Activated CD4-positive, alpha-beta T cell treated with anti-CD3 and anti-CD28 coated beads, Interleukin-2, Interleukin-4, amounts not matched to agents 100 ng/mL and 50 ng/mL, durations not matched to agents 16 hours and 8 hours (primary cell): ENCODE measurements around the gene SERTM1.

Experiments
- DNase-seq: peaks from one replicate; pipeline ENCODE4 v3.0.0-alpha.2; 2020; ENCODE audit warnings: low spot score

The SERTM1 gene

GRCh38 chr13:36712290-36712689 lies 38.5 kb downstream of the SERTM1 start:
- no peak for DNase-seq

- DNase-seq = no peak
These were observed 39.0 kb downstream of the SERTM1 start for GRCh38 chr13:36712770-36713169.

GRCh38 chr13:36713887-36714286 lies 40.1 kb downstream of the SERTM1 start:
- DNase-seq = no peak

DNA sequence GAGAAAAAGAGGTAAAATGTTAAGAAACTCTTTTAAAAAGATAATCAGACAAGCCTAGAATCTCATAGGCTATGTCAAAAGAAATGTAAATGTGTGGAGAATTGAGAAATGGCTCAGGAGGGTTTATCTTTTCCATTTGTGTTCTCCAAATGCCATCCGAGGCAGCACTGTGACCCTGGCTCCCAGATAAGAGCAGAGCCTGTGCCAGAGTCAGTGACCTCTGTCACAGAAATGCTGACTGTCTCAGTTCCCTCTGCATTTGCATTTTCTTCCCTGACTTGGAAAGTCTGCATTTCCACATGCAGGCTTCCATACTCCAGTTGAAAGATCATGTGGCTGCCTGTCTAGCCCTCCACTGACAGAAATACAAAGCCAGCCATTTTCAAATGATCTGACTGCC lies 42.0 kb downstream of the SERTM1 start:
- DNase-seq = no peak

GRCh38 chr13:36717017-36717416 lies 43.2 kb downstream of the SERTM1 start:
- no peak for DNase-seq

DNA sequence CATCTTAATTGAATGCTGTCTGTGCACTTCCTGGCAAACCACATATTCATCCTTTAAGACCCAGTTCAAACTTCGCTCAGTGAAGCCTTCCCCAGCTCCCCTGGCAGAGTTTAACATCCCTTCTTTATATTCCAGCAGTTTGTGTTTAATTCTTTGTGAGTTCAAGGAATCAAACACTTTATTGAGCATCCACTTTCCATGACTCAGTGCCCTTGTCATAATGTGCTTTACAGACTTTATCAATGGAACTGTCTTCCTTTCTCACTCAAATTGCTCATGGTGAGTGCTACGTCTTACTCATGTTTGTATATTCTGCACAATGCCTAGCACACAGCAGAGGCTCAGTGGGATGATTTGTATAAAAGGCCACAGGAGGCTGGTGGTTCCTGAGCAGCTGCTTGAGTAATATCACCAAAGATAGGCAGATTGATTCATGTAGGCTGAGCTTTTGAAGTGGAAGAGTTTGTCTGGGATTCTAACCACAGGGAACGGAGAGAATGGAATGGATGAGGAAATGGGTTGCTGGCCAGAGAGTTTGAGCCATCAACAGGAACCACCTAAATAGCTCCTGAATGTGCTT lies 44.2 kb downstream of the SERTM1 start:
- DNase-seq = no peak

DNA sequence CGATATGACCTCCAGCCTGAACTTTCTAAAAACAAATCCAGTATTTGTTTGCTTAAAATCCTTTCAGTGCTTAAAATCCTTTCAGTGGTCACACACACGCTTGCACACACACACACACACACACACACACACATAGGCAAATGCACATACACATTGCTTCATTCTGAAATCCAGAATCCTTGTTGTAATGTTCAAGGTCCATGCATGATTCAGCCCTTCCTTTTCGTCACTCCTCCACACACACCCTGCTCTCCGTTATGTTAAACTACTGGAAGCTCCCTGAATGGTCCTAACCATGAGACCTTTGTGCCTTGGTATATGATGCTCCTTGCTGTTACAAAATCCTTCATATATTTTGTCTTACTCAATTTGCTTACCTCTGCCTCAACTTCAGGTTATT lies 44.9 kb downstream of the SERTM1 start:
- DNase-seq = no peak

DNA sequence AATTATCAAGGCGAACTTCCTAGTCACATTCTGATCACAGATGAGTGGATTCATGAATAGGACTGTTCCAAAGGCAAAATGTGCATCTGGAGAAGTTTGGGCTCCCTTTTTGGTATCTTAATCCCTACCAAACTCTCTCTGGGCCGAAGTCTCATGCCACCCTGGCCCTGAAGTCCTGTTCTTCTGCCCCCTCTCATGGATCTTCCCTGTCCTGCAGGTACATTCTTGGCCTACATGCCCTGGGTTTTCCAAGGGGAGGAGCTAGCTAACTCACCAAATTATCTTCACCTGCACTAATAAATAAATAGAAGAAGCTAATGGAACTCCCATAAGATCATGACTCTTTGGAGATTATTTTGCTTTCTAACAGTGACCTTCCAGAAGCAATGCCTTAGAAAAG lies 50.3 kb downstream of the SERTM1 start:
- no peak for DNase-seq

DNA sequence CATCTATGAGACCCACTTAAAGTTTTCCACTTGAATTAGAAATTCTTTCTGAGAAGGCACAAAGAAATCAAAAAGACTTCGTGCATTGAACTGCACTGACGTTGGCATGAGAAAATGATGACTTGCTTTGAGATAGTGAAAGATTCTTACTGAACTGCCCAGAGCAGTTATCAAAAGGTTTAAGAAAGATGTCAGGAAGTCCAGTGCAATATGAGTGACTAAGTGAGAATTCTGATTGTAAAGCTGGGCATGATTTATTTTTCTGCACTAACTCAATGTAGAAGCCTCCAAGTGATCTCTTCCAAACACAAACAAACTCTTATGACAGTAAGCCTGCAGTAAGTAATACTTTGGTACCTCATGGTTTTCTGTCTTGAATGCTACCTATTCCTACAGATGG lies 52.1 kb downstream of the SERTM1 start:
- DNase-seq = no peak

DNA sequence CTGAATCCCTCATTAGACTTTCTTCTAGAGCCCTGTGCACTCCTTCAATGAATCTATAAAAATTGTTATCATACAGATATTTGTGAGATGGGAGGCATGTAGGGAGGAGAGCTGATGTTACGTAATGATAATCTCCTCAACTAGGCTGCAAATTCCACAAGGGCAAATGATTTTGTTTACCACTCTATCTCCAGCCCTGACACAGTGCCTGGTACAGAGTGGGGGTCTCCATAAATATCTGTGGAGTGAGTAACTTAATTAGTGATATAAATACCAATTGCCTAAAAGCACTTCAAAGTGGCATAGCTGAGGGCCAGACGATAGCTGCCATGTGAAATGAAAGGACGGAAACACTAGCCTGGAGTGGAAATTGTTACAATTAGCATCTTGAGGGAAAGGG lies 54.2 kb downstream of the SERTM1 start:
- no peak for DNase-seq

- DNase-seq = peak; percentile 35
These were observed 62.4 kb downstream of the SERTM1 start for GRCh38 chr13:36736119-36736726.

DNA sequence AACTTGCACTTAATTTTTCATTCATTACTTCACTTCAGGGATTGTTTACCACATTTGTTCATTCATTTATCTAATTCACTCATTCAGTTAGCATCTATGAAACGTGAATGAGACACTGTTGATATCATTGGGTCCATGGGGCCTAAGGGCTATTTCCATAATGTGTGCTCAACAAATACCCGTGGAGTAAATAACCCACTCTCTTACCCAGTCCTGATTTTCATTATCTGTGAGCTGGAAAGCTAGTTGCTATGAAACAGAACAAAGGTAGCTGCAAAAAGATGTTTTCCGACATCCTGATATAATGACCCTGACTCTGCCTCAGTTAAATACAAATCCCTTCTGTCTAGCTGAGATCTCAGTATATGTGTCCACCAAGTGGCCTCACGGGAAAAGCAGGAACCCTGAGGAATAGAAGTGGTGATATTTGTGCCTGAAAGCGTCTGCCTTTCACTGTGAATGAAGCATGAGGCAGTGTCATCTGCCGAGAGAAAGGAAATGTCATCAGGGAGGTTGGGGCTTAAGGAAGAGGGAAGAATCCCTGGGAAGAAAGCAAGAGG lies 63.8 kb downstream of the SERTM1 start:
- DNase-seq = no peak

DNA sequence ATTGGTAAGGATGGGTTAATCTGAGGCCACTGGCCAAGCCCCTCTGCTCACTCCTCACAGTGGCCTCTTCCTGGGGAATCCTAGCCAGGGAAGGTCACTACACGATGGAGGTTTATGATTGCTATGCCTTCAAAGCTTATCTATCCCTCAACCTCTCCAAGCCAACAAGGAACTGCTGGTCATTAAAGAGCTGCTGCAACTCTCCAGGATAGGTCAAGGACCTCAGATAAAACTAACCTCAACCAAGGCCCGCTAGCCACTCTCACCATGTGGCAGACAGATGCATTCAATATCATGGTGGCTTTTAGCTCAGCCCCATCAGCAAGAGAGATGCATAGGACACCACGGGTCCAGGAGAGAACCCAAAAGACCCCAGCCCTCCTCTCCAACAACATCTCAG lies 71.6 kb downstream of the SERTM1 start:
- no peak for DNase-seq

DNA sequence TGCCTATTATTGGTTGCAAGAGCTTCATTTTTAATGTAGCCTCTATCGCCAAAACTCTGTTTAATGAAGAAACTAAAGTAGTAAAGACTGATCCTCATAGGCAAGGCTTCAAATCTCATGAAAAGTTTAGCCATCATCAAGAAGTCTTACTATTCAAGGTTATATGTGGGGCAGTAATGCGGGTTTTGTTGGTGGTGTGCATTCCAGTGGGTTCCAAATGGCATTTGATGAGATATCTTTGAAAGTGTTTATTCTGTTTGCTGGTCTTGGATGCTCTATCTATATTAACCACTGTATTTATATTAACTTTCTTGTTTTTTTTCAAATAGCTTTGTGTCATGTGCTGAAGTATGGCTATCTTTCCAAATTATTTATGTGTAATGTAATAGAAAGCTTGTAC lies 72.2 kb downstream of the SERTM1 start:
- no peak for DNase-seq
